DMS79 (cell line): Measurements from ENCODE around the gene NAALAD2.
"Not testable (repeated sequence)": the region's sequence is repeated elsewhere in the genome, so short reads cannot be mapped to it uniquely, and the experiment has no call there.

Source experiments
- DNase-seq: peaks from one replicate; lab custom pipeline; 2025; lab: John Stamatoyannopoulos, UW

NAALAD2 gene

GRCh38 chr11:90134478-90135003 lies at the start of gene NAALAD2:
Gene NAALAD2, plus strand, starts transcription at chr11:90134663. Its CDS starts 96 bp downstream, at chr11:90134759.
- no peak for DNase-seq

GRCh38 chr11:90085650-90086049 lies 48.8 kb upstream of the NAALAD2 start, which contains the start of gene UBTFL1:
Gene UBTFL1, plus strand, starts transcription at chr11:90085950. Its CDS starts 0 bp downstream, at chr11:90085950.
- DNase-seq: not testable (repeated sequence)

GRCh38 chr11:90088731-90089130 lies 45.7 kb upstream of the NAALAD2 start:
- DNase-seq: not testable (repeated sequence)

GRCh38 chr11:90095230-90095924 lies 39.1 kb upstream of the NAALAD2 start:
- not testable (repeated sequence) for DNase-seq

- not testable (repeated sequence) for DNase-seq
These were observed 36.2 kb upstream of the NAALAD2 start for GRCh38 chr11:90098261-90098660.

DNA sequence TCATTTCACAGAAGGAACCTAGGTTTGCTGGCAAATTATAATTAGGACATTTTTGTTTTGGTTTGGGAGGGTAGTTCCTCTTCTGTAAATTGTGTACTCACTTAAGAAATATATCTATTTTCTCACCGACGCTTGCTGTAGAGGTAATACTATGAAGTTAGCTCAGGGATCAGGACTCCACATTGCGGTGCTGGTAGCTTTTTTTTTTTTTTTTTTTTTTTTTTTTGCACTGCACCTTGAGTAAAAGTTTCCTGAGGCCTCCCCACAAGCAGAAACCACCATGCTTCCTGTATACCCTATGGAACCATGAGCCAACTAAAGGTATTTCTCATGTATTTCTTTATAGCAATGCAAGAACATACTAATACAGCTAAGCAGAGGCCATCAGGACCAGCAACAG lies 34.0 kb upstream of the NAALAD2 start:
- no peak for DNase-seq

DNA sequence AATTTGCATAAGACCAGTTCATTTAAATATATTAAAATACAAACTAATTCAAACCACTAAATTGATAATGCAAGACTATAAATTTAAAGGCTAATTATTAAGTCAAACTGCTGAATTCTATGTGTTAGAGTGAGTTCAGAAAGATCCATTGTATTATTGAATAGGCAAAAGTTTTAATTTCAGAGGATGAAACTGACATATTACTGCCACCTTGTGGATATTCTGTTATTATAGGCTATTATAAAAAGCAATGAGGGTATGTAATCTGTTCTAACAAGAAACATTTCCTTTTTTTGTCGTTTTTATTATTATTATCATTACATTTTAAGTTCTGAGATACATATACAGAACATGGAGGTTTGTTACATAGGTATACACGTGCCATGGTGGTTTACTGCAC lies 20.9 kb upstream of the NAALAD2 start:
- no peak for DNase-seq

DNA sequence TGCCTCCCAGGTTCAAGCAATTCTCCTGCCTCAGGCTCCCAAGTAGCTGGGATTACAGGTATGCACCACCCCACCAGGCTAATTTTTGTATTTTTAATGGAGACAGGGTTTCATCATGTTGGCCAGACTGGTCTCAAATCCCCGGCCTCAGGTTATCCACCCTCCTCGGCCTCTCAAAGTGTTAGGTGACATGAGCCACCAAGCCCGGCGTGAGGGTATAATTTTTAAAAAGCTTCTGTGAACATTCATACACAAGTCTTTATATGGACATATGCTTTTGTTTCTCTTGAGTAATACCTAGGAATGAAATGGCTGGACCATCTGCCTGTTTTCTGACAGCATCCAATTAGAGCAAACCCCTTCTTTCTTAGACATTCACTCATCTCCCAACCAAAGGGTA lies 14.3 kb upstream of the NAALAD2 start:
- no peak for DNase-seq

- no peak for DNase-seq
These were observed 10.1 kb upstream of the NAALAD2 start for GRCh38 chr11:90124371-90124770.

DNA sequence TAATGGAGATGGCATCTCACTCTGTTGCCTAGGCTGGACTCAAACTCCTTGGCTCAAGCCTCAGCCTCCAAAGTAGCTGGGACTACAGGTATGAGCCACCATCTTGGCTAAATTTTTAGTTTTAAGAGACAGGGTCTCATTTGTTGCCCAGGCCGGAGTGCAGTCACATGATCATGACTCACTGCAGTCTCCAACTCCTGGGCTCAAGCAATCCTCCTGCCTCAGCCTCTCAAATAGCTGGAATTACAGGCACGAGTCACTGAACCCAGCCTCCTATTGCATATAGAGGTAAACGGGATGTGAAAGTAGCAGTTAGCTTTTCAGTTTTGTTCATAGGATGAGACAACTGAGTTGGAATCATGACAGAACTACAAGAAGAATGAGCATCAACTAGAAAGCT lies 9.5 kb upstream of the NAALAD2 start:
- no peak for DNase-seq

DNA sequence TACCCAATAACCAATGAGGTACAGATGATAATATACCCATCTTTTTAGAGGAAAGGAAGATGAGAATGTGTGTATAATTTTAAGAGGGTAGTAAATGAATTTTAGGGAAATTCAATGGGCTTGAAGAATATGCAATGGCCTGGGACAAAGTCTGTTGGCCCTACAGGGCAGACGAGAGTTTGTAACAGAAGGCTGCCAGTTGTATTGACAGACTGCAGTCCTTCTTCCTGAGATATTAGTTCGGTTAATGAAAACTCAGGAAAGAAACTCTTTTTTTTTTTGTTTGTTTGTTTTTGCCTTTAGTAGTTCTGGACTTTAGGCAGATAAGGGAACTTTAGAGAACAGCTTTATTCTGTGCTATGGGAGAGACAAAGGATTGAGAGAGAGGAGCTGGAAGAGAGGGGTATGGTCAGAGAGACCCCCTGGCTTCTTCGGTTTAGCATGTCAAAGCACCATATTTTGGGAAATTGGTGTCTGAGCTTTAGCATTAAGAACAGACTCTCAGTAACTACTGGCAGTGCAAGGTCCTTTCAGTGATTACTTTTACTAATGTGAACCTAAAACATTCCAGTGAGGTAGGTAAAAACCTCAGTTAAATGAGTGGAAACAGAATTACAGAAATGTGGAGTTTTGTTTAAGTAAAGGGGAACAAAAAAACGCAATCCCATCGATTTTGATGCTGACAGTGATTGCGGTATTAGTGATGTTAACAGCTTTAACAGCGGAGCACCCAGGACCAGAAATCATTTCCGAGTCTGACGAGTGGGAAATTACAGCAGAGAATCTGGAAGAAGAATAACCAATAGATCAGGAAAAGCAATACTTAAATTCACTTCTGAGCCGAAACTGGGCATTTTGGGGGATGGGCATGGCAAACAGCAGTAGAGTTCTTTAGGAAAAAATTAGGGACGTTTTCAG lies 644 bp upstream of the NAALAD2 start:
- DNase-seq: no peak

DNA sequence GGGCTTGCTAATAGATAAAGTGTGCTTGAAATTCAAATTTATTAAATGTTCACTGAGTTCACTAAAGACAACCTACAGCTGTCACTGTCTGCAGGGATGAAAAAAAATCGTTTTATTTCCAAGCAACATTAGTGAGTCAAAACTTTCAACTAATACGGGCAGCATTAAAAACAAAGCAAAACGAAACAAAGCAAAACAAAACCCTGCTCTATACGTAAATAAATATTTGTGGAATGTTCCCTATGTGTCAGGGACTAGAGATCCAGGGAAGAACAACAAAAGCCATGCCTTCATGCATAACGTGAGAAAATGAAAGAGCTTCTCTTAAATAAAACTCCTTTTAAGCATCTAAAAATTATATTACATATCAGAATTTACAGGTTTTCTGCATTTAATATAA lies 553 bp downstream of the NAALAD2 start:
- no peak for DNase-seq

DNA sequence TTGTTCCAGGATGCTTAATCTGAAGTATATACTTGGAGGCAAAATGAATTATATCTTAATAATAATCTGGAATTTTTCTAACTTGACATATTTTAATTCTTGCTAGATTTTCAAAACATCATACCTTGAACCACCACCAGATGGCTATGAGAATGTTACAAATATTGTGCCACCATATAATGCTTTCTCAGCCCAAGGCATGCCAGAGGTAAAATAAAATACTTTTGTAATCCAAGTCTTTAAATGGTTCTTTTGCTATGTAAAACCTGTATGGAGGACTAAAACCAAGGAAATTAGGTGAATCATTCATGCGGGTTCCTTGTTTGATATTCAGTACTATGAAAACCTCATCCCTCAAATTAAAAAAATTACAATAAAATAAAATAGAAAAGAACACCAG lies 14.4 kb downstream of the NAALAD2 start:
- DNase-seq: no peak

DNA sequence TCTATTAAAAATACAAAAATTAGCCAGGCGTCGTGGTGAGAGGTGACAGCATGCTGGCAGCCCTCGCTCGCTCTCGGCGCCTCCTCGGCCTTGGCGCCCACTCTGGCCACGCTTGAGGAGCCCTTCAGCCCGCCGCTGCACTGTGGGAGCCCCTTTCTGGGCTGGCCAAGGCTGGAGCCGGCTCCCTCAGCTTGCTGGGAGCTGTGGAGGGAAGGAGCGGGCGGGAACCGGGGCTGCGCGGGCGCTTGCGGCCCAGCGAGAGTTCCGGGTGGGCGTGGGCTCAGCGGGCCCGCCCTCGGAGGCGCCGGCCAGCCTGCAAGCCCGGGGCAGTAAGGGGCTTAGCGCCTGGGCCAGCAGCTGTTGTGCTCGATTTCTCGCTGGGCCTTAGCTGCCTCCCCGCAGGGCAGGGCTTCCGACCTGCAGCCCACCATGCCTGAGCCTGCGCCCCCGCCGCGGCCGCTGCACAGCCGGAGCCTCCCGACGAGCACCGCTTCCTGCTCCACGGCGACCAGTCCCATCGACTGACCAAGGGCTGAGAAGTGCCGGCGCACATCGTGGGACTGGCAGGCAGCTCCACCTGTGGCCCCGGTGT lies 32.6 kb downstream of the NAALAD2 start:
- not testable (repeated sequence) for DNase-seq

DNA sequence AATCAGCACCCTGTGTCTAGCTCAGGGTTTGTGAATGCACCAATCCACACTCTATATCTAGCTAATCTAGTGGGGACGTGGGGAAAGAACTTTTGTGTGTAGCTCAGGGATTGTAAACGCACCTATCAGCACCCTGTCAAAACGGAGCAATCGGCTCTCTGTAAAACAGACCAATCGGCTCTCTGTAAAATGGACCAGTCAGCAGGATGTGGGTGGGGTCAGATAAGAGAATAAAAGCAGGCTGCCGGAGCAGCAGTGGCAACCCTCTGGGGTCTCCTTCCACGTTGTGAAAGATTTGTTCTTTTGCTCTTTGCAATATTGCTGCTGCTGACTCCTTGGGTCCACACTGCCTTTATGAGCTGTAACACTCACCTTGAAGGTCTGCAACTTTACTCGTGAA lies 33.2 kb downstream of the NAALAD2 start:
- not testable (repeated sequence) for DNase-seq

- DNase-seq: no peak
These were observed 34.1 kb downstream of the NAALAD2 start for GRCh38 chr11:90168571-90168970.

- no peak for DNase-seq
These were observed 36.9 kb downstream of the NAALAD2 start for GRCh38 chr11:90171359-90171758.

DNA sequence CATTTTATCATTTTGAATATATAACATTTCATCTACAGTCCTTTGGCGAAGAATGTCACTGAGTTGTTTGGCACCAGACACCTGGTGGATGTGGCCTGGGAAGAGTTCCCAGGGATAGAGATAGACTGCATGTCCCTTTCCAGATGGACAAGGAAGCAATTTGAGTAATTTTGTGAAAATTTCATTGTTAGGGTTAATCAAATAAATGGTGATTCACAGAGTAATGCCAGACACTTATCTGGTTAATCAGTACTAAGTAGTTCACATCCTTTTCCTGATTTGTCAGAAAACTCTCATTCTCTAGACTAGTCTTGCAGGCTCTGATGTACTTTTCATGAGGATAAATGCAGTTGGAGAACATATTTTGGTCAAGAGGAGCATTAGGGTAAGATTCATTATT lies 41.6 kb downstream of the NAALAD2 start:
- DNase-seq: no peak

DNA sequence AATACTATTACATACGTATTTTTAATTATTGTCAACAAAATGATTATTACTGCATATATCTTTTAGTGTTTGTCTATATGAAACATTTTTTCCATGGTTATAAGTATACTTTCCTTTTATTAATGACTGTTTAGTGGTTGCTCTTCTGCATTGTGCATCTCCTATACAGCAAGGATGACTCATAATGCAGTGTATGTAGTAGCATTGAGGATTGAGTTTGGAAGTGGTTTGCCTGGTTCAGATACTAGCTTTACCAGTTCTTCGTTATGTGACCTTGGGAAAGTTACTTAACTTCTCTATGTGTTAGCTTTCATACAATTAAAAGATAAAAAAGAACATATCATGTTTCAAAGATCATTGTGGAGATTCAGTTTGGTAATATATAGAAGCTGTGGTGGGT lies 44.3 kb downstream of the NAALAD2 start:
- DNase-seq: no peak

DNA sequence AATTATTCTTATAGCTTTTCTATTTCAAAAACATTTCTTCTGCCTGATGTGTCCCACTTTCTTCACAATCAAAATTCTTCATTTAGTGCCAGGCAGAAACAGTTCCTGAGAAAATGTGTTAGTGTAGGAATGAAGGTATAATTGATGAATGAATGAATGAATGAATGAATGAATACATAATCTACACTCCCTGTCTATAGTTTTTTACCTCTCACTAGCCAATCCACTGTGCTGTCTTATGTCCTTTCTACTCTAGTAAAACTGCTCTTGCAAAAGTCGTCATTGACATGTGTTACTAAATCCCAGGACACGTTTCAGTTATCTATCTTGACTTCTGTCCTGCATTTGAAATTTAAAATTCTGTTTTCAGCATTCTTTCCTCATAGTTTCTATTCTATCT lies 45.5 kb downstream of the NAALAD2 start:
- DNase-seq: no peak

GRCh38 chr11:90187839-90188238 lies 53.4 kb downstream of the NAALAD2 start:
- no peak for DNase-seq

DNA sequence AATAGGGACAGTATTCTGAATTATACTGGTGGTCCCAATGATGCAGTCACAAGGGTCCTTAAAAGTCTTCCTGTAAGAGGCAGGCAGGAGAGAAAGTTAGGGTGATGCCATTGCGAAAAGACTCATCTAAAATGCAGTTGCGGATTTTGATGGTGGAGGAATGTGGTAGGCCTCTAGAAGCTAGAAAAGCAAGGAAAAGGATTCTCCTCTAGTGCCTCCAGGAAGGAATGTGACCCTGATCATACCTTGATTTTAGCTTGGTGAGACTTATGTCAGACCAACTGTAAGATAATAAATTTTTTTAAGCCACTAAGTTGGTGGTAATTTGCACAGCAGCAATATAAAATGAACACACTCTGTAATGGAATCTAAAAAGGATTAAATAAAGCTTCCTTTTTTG lies 54.5 kb downstream of the NAALAD2 start:
- DNase-seq: no peak
